RWPE1 (cell line): Measurements from ENCODE around the gene TARBP1.

Experiments
- CTCF ChIA-PET: fragments of 350-600 bp; sonication (Branson Sonifier 250); formaldehyde crosslinking; extraction: SDS; loops from one replicate; lab custom pipeline; 2021; lab: Yijun Ruan, JAX
- POLR2A ChIA-PET: fragments of 400-600 bp; formaldehyde crosslinking; extraction: SDS; loops from one replicate; lab custom pipeline; 2020; ENCODE audit warnings: antibody characterized with exemption; ENCODE audit not compliant: low non-redundant PET; lab: Yijun Ruan, JAX
- DNase-seq: peaks from one replicate; pipeline ENCODE4 v3.0.0; 2012; ENCODE audit warnings: low spot score
- H3K27ac ChIP-seq: fragments of 450-650 bp; 2 replicates; pipeline ENCODE4 v1.5.1; 2017
- CTCF ChIP-seq: fragments of 450-650 bp; conservative IDR thresholded peaks from 2 replicates; pipeline ENCODE4 v1.5.1; 2017; ENCODE audit warnings: low read depth, mild to moderate bottlenecking

Gene TARBP1

GRCh38 chr1:234454926-234455325, 24.1 kb downstream of the TARBP1 start:
- POLR2A ChIA-PET = no interaction called here
- no peak overlapping the region for H3K27ac ChIP-seq
- no peak for TF ChIP-seq CTCF
- no peak for DNase-seq
- CTCF ChIA-PET = no interaction called here

DNA sequence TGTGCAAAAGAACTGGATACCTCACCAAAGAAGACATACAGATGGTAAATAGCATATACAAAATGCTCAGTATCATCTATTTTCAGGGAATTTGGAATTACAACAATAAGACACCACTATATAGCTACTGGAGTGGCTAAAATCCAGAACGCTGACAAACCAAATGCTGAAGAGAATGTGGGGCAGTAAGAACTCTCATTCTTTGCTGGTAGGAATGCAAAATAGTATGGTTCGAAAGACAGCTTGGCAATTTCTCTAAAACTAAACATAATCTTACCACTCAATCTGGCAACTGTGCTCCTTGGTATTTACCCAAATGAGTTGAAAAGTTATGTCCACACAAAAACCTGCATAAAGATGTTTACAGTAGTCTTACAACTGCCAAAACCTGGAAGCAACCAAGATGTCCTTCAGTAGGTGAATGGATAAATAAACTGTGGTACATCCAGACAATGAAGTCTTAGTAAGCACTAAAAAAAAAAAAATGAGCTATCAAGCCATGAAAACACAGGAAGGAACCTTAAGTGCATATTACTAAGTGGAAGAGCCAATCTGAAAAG, 26.5 kb downstream of the TARBP1 start:
- ChIA-PET CTCF (interaction anchor here (0.7 kb wide), 1 partner anchor 95 kb away, joined by 3 read pairs; no protein-coding TSS in a partner anchor), POLR2A (no interaction called here)
- no peak overlapping the region for H3K27ac ChIP-seq
- no peak for DNase-seq
- no peak for TF ChIP-seq CTCF

DNA sequence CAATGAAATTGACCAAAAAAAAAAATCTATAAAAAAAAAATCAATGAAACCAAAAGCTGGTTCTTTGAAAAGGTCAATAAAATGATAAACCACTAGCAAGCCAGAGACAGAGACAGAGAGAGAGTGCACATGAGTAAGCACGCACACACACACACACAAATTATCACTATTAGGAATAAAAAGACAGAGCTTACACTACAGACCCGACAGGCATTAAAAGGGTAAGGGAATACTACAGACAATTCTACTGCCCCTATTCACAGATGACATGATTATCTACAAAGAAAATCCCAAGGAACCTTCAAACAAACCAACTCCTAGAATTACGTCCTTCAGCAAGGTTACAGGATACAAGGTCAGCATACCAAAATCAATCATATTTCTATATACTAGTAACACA, 38.6 kb downstream of the TARBP1 start:
- TF ChIP-seq CTCF = no peak
- no peak for DNase-seq
- H3K27ac ChIP-seq = no peak overlapping the region
- ChIA-PET CTCF (no interaction called here), POLR2A (no interaction called here)

DNA sequence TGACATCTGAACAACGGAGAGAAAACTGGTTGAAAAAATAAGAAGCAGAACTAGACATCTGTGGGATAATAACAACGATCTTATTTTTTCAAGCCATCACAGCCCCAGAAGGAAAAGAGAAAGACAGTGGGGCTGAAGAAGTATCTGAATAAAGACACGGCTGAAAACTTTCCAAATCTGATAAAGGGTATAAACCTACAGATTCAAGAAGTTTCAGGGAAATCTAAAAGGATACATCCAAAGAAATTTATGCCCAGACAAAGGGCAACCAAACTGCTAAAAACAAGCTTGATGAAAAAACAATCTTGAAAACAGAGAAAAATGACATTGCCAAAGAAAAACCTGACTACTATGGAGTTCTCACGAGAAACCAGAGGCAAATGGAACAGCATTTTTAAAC, 40.4 kb downstream of the TARBP1 start:
- H3K27ac ChIP-seq = no peak overlapping the region
- TF ChIP-seq CTCF = no peak
- POLR2A ChIA-PET = no interaction called here
- no peak for DNase-seq
- CTCF ChIA-PET = interaction anchor here (0.6 kb wide), 1 partner anchor 1413 kb away, joined by 3 read pairs; no protein-coding TSS in a partner anchor

DNA sequence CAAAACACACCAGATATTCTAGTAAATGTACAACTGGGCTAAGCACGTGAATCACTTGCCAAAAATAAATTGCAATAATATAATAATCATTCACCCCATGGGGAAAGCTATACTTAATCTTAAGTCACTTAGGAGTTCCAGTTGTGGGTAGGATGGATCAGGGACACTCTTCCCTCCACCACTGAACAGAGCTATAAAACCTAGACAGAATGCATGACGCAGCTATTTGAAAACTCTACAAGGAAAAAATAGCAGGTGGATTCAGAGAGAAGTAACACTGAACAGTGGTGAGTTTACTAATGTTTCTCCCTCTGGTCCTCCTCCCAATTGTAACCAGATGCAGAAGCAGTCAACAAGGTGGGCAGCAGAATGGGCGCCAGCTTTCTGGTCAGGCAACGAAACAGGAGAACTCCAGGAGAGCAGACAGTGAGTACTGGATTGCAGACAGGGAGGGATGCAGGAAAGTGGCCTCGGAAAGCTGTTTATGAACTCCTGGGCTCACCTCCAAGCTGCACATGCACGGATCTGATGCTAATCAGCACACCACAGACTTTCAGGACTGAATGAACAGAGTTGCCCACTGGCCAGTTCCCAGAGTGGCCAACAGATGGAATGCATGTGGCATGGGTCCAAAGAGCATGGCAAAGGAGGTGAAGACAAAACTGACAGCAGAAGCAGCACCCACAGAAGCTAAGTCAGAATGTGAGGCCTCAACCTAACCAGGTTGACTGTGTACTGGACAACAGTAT, 41.4 kb downstream of the TARBP1 start:
- ChIA-PET CTCF (interaction anchor here (0.6 to 0.7 kb wide), 2 partner anchors 27 to 1412 kb away, joined by 3 to 6 read pairs; no protein-coding TSS in a partner anchor), POLR2A (no interaction called here)
- DNase-seq = no peak
- no peak for TF ChIP-seq CTCF
- no peak overlapping the region for H3K27ac ChIP-seq

GRCh38 chr1:234435620-234436019, 43.4 kb downstream of the TARBP1 start:
- POLR2A ChIA-PET = no interaction called here
- no peak for DNase-seq
- TF ChIP-seq CTCF = no peak
- no peak overlapping the region for H3K27ac ChIP-seq
- CTCF ChIA-PET = no interaction called here
